Stimulated activated CD4-positive, alpha-beta T cell treated with anti-CD3 and anti-CD28 coated beads, Interleukin-12 subunit alpha, Interleukin-12 subunit beta, amount 100 ng/mL, for 4 hours (primary cell): ENCODE data around the gene ZBTB49.
"Not testable (repeated sequence)": the region's sequence is repeated elsewhere in the genome, so short reads cannot be mapped to it uniquely, and the experiment has no call there.

Experiments used
- DNase-seq: peaks from one replicate; pipeline ENCODE4 v3.0.0-alpha.2; 2020

The ZBTB49 gene

GRCh38 chr4:4326166-4326565, 36.1 kb downstream of the ZBTB49 start:
- DNase-seq = no peak

GRCh38 chr4:4327652-4328121, 37.6 kb downstream of the ZBTB49 start:
- DNase-seq = no peak

GRCh38 chr4:4328206-4328605, 38.2 kb downstream of the ZBTB49 start:
- DNase-seq = no peak

- DNase-seq = no peak
Observed at GRCh38 chr4:4328840-4329239, 38.8 kb downstream of the ZBTB49 start.

GRCh38 chr4:4329496-4329895, 39.4 kb downstream of the ZBTB49 start:
- DNase-seq = no peak

- DNase-seq = no peak
Observed at GRCh38 chr4:4330794-4331193, 40.7 kb downstream of the ZBTB49 start.

GRCh38 chr4:4332529-4332928, 42.5 kb downstream of the ZBTB49 start:
- no peak for DNase-seq

GRCh38 chr4:4333265-4333706, 43.2 kb downstream of the ZBTB49 start:
- no peak for DNase-seq

GRCh38 chr4:4334798-4335520, 44.9 kb downstream of the ZBTB49 start:
- DNase-seq = peak; percentile 65

GRCh38 chr4:4338210-4339001, 48.4 kb downstream of the ZBTB49 start:
- DNase-seq = no peak

GRCh38 chr4:4339504-4340085, 49.5 kb downstream of the ZBTB49 start:
- DNase-seq = no peak

- DNase-seq = no peak
Observed at GRCh38 chr4:4341861-4342650, 52.0 kb downstream of the ZBTB49 start.

GRCh38 chr4:4343038-4343437, 53.0 kb downstream of the ZBTB49 start:
- no peak for DNase-seq

- DNase-seq = no peak
Observed at GRCh38 chr4:4344915-4345527, 55.0 kb downstream of the ZBTB49 start.

GRCh38 chr4:4347585-4347984, 57.5 kb downstream of the ZBTB49 start:
- DNase-seq = no peak

- not testable (repeated sequence) for DNase-seq
Observed at GRCh38 chr4:4348585-4348984, 58.5 kb downstream of the ZBTB49 start.

- DNase-seq = no peak
Observed at GRCh38 chr4:4349867-4350266, 59.8 kb downstream of the ZBTB49 start.

- DNase-seq = no peak
Observed at GRCh38 chr4:4350909-4351308, 60.9 kb downstream of the ZBTB49 start.

GRCh38 chr4:4355302-4355701, 65.3 kb downstream of the ZBTB49 start:
- DNase-seq = no peak

GRCh38 chr4:4356106-4357041, 66.3 kb downstream of the ZBTB49 start:
- no peak for DNase-seq
